Panc1 (cell line): Measurements from ENCODE around the gene FGGY.

Experiments used
- CTCF ChIP-seq: fragments of 450-650 bp; IDR thresholded peaks from 2 replicates; pipeline ENCODE4 v1.5.1; 2017; ENCODE audit warnings: mild to moderate bottlenecking
- POLR2AphosphoS5 ChIP-seq: IDR thresholded peaks from 2 replicates; pipeline ENCODE4 v1.6.1; 2012; ENCODE audit warnings: mild to moderate bottlenecking, low read depth, low read length, moderate library complexity
- REST ChIP-seq, 2 experiments: IDR thresholded peaks; 2 replicates each; pipeline ENCODE4 v1.6.1; 2011 to 2012; ENCODE audit warnings: low read depth in 2 of 2, control low read depth in 1 of 2, low read length in 1 of 2, mild to moderate bottlenecking in 1 of 2, moderate library complexity in 1 of 2; ENCODE audit not compliant: insufficient read depth in 1 of 2
- SIN3A ChIP-seq: IDR thresholded peaks from 2 replicates; pipeline ENCODE4 v1.6.1; 2012; ENCODE audit warnings: low read depth, mild to moderate bottlenecking, low read length, moderate library complexity, borderline replicate concordance; ENCODE audit not compliant: insufficient read depth
- TCF7L2 ChIP-seq: IDR thresholded peaks from 2 replicates; pipeline ENCODE4 v1.6.1; 2011; ENCODE audit warnings: mild to moderate bottlenecking, low read depth, low read length, inconsistent platforms

GRCh38 chr1:59556398-59556797 lies 259.5 kb downstream of the FGGY start:
- TF ChIP-seq CTCF (no peak), POLR2AphosphoS5 (no peak), REST (IDR thresholded peaks at IDR 0.05; ENCODE audit: insufficient read depth in 1 of 2, low read depth in 2 of 2, low read length in 1 of 2) (no peak), SIN3A (no peak), TCF7L2 (no peak)
